ENCODE results near the gene POLR1B. TPM values are rescaled to one million over a fixed set of nuclear protein-coding genes. Genes with fewer than 3 reads are reported as not detected.

POLR1B gene
- total RNA-seq, 1 donor from 2014 or later, result 26.8 TPM

GRCh38 chr2:112593736-112594135 lies 51.5 kb downstream of the POLR1B start:
- no peak overlapping the region for H2AFZ ChIP-seq (ENCODE audit: low read depth, low read length)
- H3K79me2 ChIP-seq (ENCODE audit: insufficient read depth, low read length), result no peaks in the 10 kb centered on the region
- H3K9me3 ChIP-seq (ENCODE audit: insufficient read depth, low read depth, low read length), result no peaks in the 10 kb centered on the region
- no peak overlapping the region for H3K27ac Mint-ChIP-seq (ENCODE audit: unreplicated experiment)
- no peaks in the 10 kb centered on the region for H3K4me1 ChIP-seq (ENCODE audit: insufficient read depth, low read length)
- no peak overlapping the region for H3K9ac ChIP-seq (ENCODE audit: low read length)
- no peaks in the 10 kb centered on the region for H3K27me3 Mint-ChIP-seq (ENCODE audit: low read depth, unreplicated experiment)
- no peak overlapping the region for H3K4me3 ChIP-seq (ENCODE audit: insufficient read depth, low read depth, low read length)
- peaks cover 3% of the 10 kb centered on the region for H3K36me3 ChIP-seq (ENCODE audit: insufficient read depth, low read length)
- DNase-seq (ENCODE audit: low read depth) (no peak), FAIRE-seq (no peak)
- TF ChIP-seq CTCF (IDR thresholded peaks at IDR 0.05; ENCODE audit: insufficient read depth, low read depth, low read length), result no peak
- TF ChIP-seq EZH2 (IDR thresholded peaks at IDR 0.05; ENCODE audit: insufficient read depth, low read length), result no peak
- no peaks in the 10 kb centered on the region for H3K4me1 Mint-ChIP-seq (ENCODE audit: low read depth, unreplicated experiment)
- H3K4me2 ChIP-seq (ENCODE audit: low read length), result no peak overlapping the region
- H3K27ac ChIP-seq (ENCODE audit: low read depth, low read length), result no peak overlapping the region
- H3K36me3 Mint-ChIP-seq (ENCODE audit: low read depth, unreplicated experiment), result peaks cover 2% of the 10 kb centered on the region
- no peak overlapping the region for H3K4me3 Mint-ChIP-seq (ENCODE audit: unreplicated experiment)
- no peaks in the 10 kb centered on the region for H3K27me3 ChIP-seq (ENCODE audit: insufficient read depth, low read length)
- no peaks in the 10 kb centered on the region for H4K20me1 ChIP-seq (ENCODE audit: insufficient read depth, low read length)
- H3K9me3 Mint-ChIP-seq (ENCODE audit: unreplicated experiment), result no peaks in the 10 kb centered on the region

GRCh38 chr2:112597537-112598322 lies 55.5 kb downstream of the POLR1B start:
- TF ChIP-seq EZH2 (IDR thresholded peaks at IDR 0.05; ENCODE audit: insufficient read depth, low read length) (no peak), CTCF (IDR thresholded peaks at IDR 0.05; ENCODE audit: insufficient read depth, low read depth, low read length) (no peak)
- FAIRE-seq, result no peak
- no peak overlapping the region for H3K4me3 Mint-ChIP-seq (ENCODE audit: unreplicated experiment)
- no peaks in the 10 kb centered on the region for H3K27me3 ChIP-seq (ENCODE audit: insufficient read depth, low read length)
- H3K36me3 ChIP-seq (ENCODE audit: insufficient read depth, low read length), result no peaks in the 10 kb centered on the region
- H2AFZ ChIP-seq (ENCODE audit: low read depth, low read length), result no peak overlapping the region
- H3K9me3 ChIP-seq (ENCODE audit: insufficient read depth, low read depth, low read length), result no peaks in the 10 kb centered on the region
- no peak overlapping the region for H3K27ac ChIP-seq (ENCODE audit: low read depth, low read length)
- no peaks in the 10 kb centered on the region for H3K9me3 Mint-ChIP-seq (ENCODE audit: unreplicated experiment)
- no peak overlapping the region for H3K4me2 ChIP-seq (ENCODE audit: low read length)
- no peak overlapping the region for H3K9ac ChIP-seq (ENCODE audit: low read length)
- H3K36me3 Mint-ChIP-seq (ENCODE audit: low read depth, unreplicated experiment), result peaks cover 2% of the 10 kb centered on the region
- no peaks in the 10 kb centered on the region for H3K79me2 ChIP-seq (ENCODE audit: insufficient read depth, low read length)
- H3K4me3 ChIP-seq (ENCODE audit: insufficient read depth, low read depth, low read length), result no peak overlapping the region
- H3K4me1 Mint-ChIP-seq (ENCODE audit: low read depth, unreplicated experiment), result peaks cover 6% of the 10 kb centered on the region
- no peaks in the 10 kb centered on the region for H4K20me1 ChIP-seq (ENCODE audit: insufficient read depth, low read length)
- H3K27ac Mint-ChIP-seq (ENCODE audit: unreplicated experiment), result peak overlapping the region; percentile 50
- peaks cover 3% of the 10 kb centered on the region for H3K27me3 Mint-ChIP-seq (ENCODE audit: low read depth, unreplicated experiment)
- peaks cover 5% of the 10 kb centered on the region for H3K4me1 ChIP-seq (ENCODE audit: insufficient read depth, low read length)
- DNase-seq (ENCODE audit: low read depth), result no peak

- H3K9me3 ChIP-seq (ENCODE audit: insufficient read depth, low read depth, low read length), result no peaks in the 10 kb centered on the region
- no peak for TF ChIP-seq EZH2 (IDR thresholded peaks at IDR 0.05; ENCODE audit: insufficient read depth, low read length)
- Mint-ChIP-seq H3K4me3 (ENCODE audit: unreplicated experiment) (peak overlapping the region; percentile 54), H3K36me3 (ENCODE audit: low read depth, unreplicated experiment) (peaks cover 2% of the 10 kb centered on the region), H3K4me1 (ENCODE audit: low read depth, unreplicated experiment) (peaks cover 6% of the 10 kb centered on the region), H3K27me3 (ENCODE audit: low read depth, unreplicated experiment) (peaks cover 6% of the 10 kb centered on the region), H3K27ac (ENCODE audit: unreplicated experiment) (no peak overlapping the region), H3K9me3 (ENCODE audit: unreplicated experiment) (no peaks in the 10 kb centered on the region)
- FAIRE-seq, result no peak
- no peaks in the 10 kb centered on the region for H3K27me3 ChIP-seq (ENCODE audit: insufficient read depth, low read length)
- no peak overlapping the region for H3K4me3 ChIP-seq (ENCODE audit: insufficient read depth, low read depth, low read length)
- no peaks in the 10 kb centered on the region for H3K36me3 ChIP-seq (ENCODE audit: insufficient read depth, low read length)
- H2AFZ ChIP-seq (ENCODE audit: low read depth, low read length), result no peak overlapping the region
- H4K20me1 ChIP-seq (ENCODE audit: insufficient read depth, low read length), result no peaks in the 10 kb centered on the region
- H3K4me2 ChIP-seq (ENCODE audit: low read length), result peak overlapping the region; percentile 7
- peaks cover 5% of the 10 kb centered on the region for H3K4me1 ChIP-seq (ENCODE audit: insufficient read depth, low read length)
- H3K79me2 ChIP-seq (ENCODE audit: insufficient read depth, low read length), result no peaks in the 10 kb centered on the region
- no peak overlapping the region for H3K27ac ChIP-seq (ENCODE audit: low read depth, low read length)
- DNase-seq (ENCODE audit: low read depth), result no peak
- no peak overlapping the region for H3K9ac ChIP-seq (ENCODE audit: low read length)
Observed at GRCh38 chr2:112600634-112601033, 58.4 kb downstream of the POLR1B start.

All from astrocyte (in vitro differentiated cells and primary cell).